ENCODE measurements around the gene SLC9A1. TPM values are rescaled to one million over a fixed set of nuclear protein-coding genes. Genes with fewer than 3 reads are reported as not detected.

Gene SLC9A1
- total RNA-seq, 1 experiment from 2014 or later = 22.5 TPM

GRCh38 chr1:27137544-27138075 is 17.3 kb downstream of the SLC9A1 start:
- ChIA-PET CTCF (interaction anchor here (0.6 to 2.9 kb wide), 7 partner anchors 15 to 231 kb away, joined by 3 to 18 read pairs (median 3); partner anchors contain the start of gene SLC9A1), POLR2A (interaction anchor here (1.0 to 1.1 kb wide), 2 partner anchors 15 to 17 kb away, joined by 3 to 4 read pairs; partner anchors contain the start of gene SLC9A1)
- TF ChIP-seq RORB (CRISPR knock-in tag; IDR thresholded peaks at IDR 0.05) (no peak), PRRX2 (CRISPR knock-in tag; IDR thresholded peaks at IDR 0.05) (no peak), AR (CRISPR knock-in tag; IDR thresholded peaks at IDR 0.05) (no peak), NFE2L1 (CRISPR knock-in tag; IDR thresholded peaks at IDR 0.05) (no peak), GTF2I (CRISPR knock-in tag; conservative IDR thresholded peaks at IDR 0.05) (no peak), FOXJ3 (CRISPR knock-in tag; IDR thresholded peaks at IDR 0.05; ENCODE audit: borderline replicate concordance) (no peak), ZNF317 (CRISPR knock-in tag; IDR thresholded peaks at IDR 0.05; ENCODE audit: borderline replicate concordance, low read depth) (no peak), FOXP1 (CRISPR knock-in tag; IDR thresholded peaks at IDR 0.05; ENCODE audit: borderline replicate concordance) (no peak), TEAD4 (CRISPR knock-in tag; IDR thresholded peaks at IDR 0.05) (no peak), RELA (CRISPR knock-in tag; IDR thresholded peaks at IDR 0.05; ENCODE audit: borderline replicate concordance) (no peak), NR3C1 (CRISPR knock-in tag; conservative IDR thresholded peaks at IDR 0.05; ENCODE audit: low read depth) (no peak)
- Mint-ChIP-seq H3K36me3 (no peaks in the 10 kb centered on the region), H3K4me3 (no peak overlapping the region), H3K27ac (no peak overlapping the region; the same call in 1 of the 2 replicates), H3K27me3 (ENCODE audit: low read depth) (no peaks in the 10 kb centered on the region), H3K4me1 (peaks cover 44% of the 10 kb centered on the region), H3K9me3 (no peaks in the 10 kb centered on the region)
- ATAC-seq (no peak), DNase-seq (ENCODE audit: low spot score) (no peak)

GRCh38 chr1:27136998-27137542 is 17.9 kb downstream of the SLC9A1 start:
- peaks cover 39% of the 10 kb centered on the region for H3K4me1 Mint-ChIP-seq
- H3K27me3 Mint-ChIP-seq (ENCODE audit: low read depth) = no peaks in the 10 kb centered on the region
- POLR2A ChIA-PET = interaction anchor here (1.1 kb wide), 1 partner anchor 18 kb away, joined by 4 read pairs; the partner anchor contains the start of gene SLC9A1
- no peaks in the 10 kb centered on the region for H3K36me3 Mint-ChIP-seq
- H3K27ac Mint-ChIP-seq = peak overlapping the region; percentile 42; the same call in 1 of the 2 replicates
- H3K4me3 Mint-ChIP-seq = no peak overlapping the region
- CTCF ChIA-PET = interaction anchor here (0.6 to 3.6 kb wide), 17 partner anchors 9 to 232 kb away, joined by 3 to 18 read pairs (median 6); partner anchors contain the start of gene SLC9A1
- H3K9me3 Mint-ChIP-seq = no peaks in the 10 kb centered on the region
- peak; percentile 7; the same call in 1 of the 2 replicates for ATAC-seq
- TF ChIP-seq MXD4 (CRISPR knock-in tag; IDR thresholded peaks at IDR 0.05; ENCODE audit: borderline replicate concordance) = no peak
- TF ChIP-seq IRF2 (CRISPR knock-in tag; IDR thresholded peaks at IDR 0.05; ENCODE audit: borderline replicate concordance, low read depth) = no peak
- DNase-seq (ENCODE audit: low spot score) = no peak

GRCh38 chr1:27136236-27136551 is 18.7 kb downstream of the SLC9A1 start:
- Mint-ChIP-seq H3K4me1 (peaks cover 30% of the 10 kb centered on the region), H3K27me3 (ENCODE audit: low read depth) (no peaks in the 10 kb centered on the region), H3K36me3 (no peaks in the 10 kb centered on the region), H3K27ac (0 out of 2 replicates have a peak overlapping the region, but pooled peaks have one; percentile 42), H3K9me3 (no peaks in the 10 kb centered on the region), H3K4me3 (no peak overlapping the region)
- ATAC-seq (peak; percentile 42), DNase-seq (ENCODE audit: low spot score) (no peak)
- ChIA-PET POLR2A (interaction anchor here (0.8 to 1.1 kb wide), 3 partner anchors 10 to 19 kb away, joined by 3 to 5 read pairs (median 3); partner anchors contain the start of gene SLC9A1), CTCF (interaction anchor here (0.7 to 3.6 kb wide), 25 partner anchors 9 to 259 kb away, joined by 3 to 18 read pairs (median 5); partner anchors contain the start of genes SLC9A1 and TENT5B)
- no peak for TF ChIP-seq HMGXB4 (CRISPR knock-in tag; IDR thresholded peaks at IDR 0.05)
- no peak for TF ChIP-seq SMAD4 (CRISPR knock-in tag; IDR thresholded peaks at IDR 0.05)
- no peak for TF ChIP-seq ZNF425 (CRISPR knock-in tag; conservative IDR thresholded peaks at IDR 0.05)
